Type B pancreatic cell (in vitro differentiated cells): ENCODE results near the gene ANKRD29. TPM values are rescaled to one million over a fixed set of nuclear protein-coding genes. Genes with fewer than 3 reads are reported as not detected.

ENCODE experiments used
- DNase-seq: peaks from one replicate; pipeline ENCODE4 v3.0.0; 2021; ENCODE audit warnings: mixed read lengths; ENCODE audit not compliant: unreplicated experiment; ENCODE audit errors: extremely low spot score
- H3K27ac Mint-ChIP-seq: 2 replicates; pipeline ENCODE4 v1.8.0; 2021; ENCODE audit warnings: mild to moderate bottlenecking, mixed read lengths
- H3K27me3 Mint-ChIP-seq: 2 replicates; pipeline ENCODE4 v1.8.0; 2021; ENCODE audit warnings: mixed read lengths
- H3K36me3 Mint-ChIP-seq: 2 replicates; pipeline ENCODE4 v1.8.0; 2021; ENCODE audit warnings: mixed read lengths
- H3K4me1 Mint-ChIP-seq: one replicate; pipeline ENCODE4 v1.8.0; 2021; ENCODE audit warnings: mixed read lengths; ENCODE audit not compliant: unreplicated experiment
- H3K4me3 Mint-ChIP-seq: 2 replicates; pipeline ENCODE4 v1.8.0; 2021; ENCODE audit warnings: mild to moderate bottlenecking, mixed read lengths
- H3K9me3 Mint-ChIP-seq: 2 replicates; pipeline ENCODE4 v1.8.0; 2021; ENCODE audit warnings: mixed read lengths
- CTCF ChIP-seq: fragments of 200-600 bp; sonication (generic); conservative IDR thresholded peaks from 2 replicates; pipeline ENCODE4 v1.5.0; 2021; ENCODE audit warnings: antibody characterized with exemption, mild to moderate bottlenecking
- total RNA-seq: library from RNA; stranded (reverse); gene quantifications from 2 replicates; pipeline ENCODE4 v1.2.1, GENCODE V29; 2021; ENCODE audit warnings: low replicate concordance

Gene ANKRD29
- total RNA-seq, 1 donor from 2014 or later, result 3.5 TPM

DNA sequence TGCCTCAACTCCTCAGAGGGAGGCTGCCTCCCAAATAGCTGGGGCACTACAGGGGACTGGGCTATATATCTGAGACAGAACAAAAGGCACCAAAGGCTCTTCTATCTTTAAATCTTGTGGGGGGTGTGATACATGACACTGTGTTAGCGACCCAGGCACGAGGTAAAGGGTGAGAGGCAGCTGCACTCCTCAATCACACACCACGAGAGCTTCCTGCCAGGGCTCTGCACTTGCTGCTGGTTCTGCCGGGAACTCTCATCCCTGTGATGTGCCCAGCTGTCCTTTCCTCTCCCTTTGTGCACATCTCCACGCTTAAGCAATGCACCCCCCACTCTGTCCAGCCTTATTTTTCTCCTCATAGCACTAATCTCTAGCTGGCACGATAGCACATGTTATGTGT lies 108.8 kb downstream of the ANKRD29 start:
- H3K27me3 Mint-ChIP-seq, result no peaks in the 10 kb centered on the region
- no peak overlapping the region for H3K27ac Mint-ChIP-seq
- no peaks in the 10 kb centered on the region for H3K9me3 Mint-ChIP-seq
- no peak overlapping the region for H3K4me3 Mint-ChIP-seq
- H3K36me3 Mint-ChIP-seq, result peaks cover 51% of the 10 kb centered on the region
- no peak for DNase-seq
- peaks cover 7% of the 10 kb centered on the region for H3K4me1 Mint-ChIP-seq
- no peak for TF ChIP-seq CTCF

GRCh38 chr18:23552505-23552904 lies 110.2 kb downstream of the ANKRD29 start:
- TF ChIP-seq CTCF, result no peak
- H3K4me3 Mint-ChIP-seq, result no peak overlapping the region
- no peaks in the 10 kb centered on the region for H3K9me3 Mint-ChIP-seq
- no peak for DNase-seq
- H3K27ac Mint-ChIP-seq, result no peak overlapping the region
- peaks cover 7% of the 10 kb centered on the region for H3K4me1 Mint-ChIP-seq
- peaks cover 44% of the 10 kb centered on the region for H3K36me3 Mint-ChIP-seq
- no peaks in the 10 kb centered on the region for H3K27me3 Mint-ChIP-seq

GRCh38 chr18:23551978-23552377 lies 110.7 kb downstream of the ANKRD29 start:
- peaks cover 44% of the 10 kb centered on the region for H3K36me3 Mint-ChIP-seq
- H3K9me3 Mint-ChIP-seq, result no peaks in the 10 kb centered on the region
- H3K27me3 Mint-ChIP-seq, result no peaks in the 10 kb centered on the region
- no peak overlapping the region for H3K4me3 Mint-ChIP-seq
- H3K27ac Mint-ChIP-seq, result peak overlapping the region; percentile 93
- no peak for TF ChIP-seq CTCF
- no peak for DNase-seq
- H3K4me1 Mint-ChIP-seq, result peaks cover 7% of the 10 kb centered on the region

DNA sequence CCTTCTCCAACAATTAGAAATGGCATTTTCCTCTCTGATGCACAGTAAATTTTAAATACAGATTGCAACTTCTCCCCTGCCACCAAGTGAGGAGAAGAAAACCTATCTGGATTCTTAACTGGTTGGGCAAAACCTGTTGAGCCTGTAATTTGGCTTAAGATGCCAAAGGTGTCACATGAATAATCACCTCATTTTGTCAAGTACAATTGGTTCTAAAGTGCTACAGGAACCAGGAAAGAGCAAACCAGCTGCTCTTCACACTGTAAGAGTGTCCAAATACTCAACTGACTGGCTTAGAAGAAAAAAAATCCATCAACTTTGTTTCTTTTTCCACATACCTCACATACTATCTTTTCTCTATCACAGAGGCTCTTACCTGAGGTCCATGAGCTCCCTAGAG lies 111.8 kb downstream of the ANKRD29 start:
- peak overlapping the region; percentile 93 for H3K27ac Mint-ChIP-seq
- no peaks in the 10 kb centered on the region for H3K9me3 Mint-ChIP-seq
- peak overlapping the region; percentile 68 for H3K4me3 Mint-ChIP-seq
- no peaks in the 10 kb centered on the region for H3K27me3 Mint-ChIP-seq
- H3K36me3 Mint-ChIP-seq, result peaks cover 46% of the 10 kb centered on the region
- DNase-seq, result no peak
- peaks cover 7% of the 10 kb centered on the region for H3K4me1 Mint-ChIP-seq
- no peak for TF ChIP-seq CTCF

Other genes starting within 250 kb of the ANKRD29 start
- 46.7 and 86.3 TPM in 2 replicates for gene RIOK3, start 209.6 kb downstream of the ANKRD29 start, total RNA-seq
- gene RMC1, start 159.4 kb downstream of the ANKRD29 start, total RNA-seq, result 25.0 and 33.0 TPM in 2 replicates
- 43.3 and 49.8 TPM in 2 replicates for gene NPC1, start 76.4 kb downstream of the ANKRD29 start, total RNA-seq
- gene LAMA3, start 26.5 kb upstream of the ANKRD29 start, total RNA-seq, result 9.4 and 15.3 TPM in 2 replicates